Measurements from ENCODE around the gene PDE6H.

PDE6H gene

DNA sequence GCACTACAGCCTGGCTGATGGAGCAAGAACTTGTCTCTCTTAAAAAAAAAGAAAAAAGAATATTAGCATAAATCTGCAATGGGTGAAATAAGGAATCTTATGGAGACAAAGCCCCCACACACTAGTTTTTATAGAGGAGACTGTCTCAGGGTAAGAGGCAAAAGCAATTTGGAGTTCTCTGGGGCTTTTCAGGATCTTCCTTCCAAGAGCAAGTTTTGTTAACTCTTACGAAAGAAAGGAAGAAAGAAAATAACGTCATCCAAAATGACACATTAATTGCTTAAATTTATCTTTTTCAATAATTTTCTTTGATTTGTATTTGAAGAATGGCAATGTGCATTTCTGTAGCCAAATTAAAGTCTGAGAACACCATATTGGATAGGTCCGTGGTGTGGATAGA lies 3.8 kb downstream of the PDE6H start:
- DNase-seq, result no peak

DNA sequence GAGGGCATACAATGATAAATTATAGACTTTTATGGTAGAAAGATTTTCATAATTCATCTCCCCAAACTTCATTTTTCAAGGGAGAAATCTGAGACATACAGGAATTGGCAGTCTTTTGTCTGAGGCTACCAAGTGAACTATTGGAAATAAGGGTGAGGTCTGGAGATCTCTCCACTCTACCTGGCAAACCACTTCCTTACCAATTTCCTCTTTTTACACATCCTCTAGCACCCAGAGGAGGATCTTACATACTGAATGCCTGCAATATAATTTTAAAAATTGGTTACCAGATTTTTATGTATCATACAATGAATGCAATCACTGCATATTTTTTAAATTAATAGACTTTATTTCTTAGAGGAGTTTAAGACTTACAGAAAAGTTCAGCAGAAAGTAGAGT lies 6.6 kb downstream of the PDE6H start:
- DNase-seq, result no peak

DNA sequence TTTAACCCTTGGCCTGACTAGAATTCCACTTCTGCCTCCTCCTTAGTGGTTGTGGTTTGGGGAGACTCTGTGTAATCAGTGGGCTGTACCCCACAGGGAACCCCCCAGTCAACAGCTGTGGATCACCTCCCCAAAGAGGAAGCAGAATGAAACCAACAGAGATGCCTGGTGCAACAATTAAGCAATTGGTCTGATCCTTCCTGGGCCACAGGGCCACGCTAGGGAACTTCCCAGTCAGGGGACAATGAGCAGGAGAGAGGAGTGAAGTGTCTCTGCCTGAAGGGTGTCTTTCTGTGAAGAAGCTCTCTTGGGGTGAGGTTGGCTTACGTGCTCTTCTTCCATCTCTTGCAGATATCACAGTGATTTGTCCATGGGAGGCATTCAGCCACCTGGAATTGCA lies 8.2 kb downstream of the PDE6H start:
- DNase-seq, result no peak

DNA sequence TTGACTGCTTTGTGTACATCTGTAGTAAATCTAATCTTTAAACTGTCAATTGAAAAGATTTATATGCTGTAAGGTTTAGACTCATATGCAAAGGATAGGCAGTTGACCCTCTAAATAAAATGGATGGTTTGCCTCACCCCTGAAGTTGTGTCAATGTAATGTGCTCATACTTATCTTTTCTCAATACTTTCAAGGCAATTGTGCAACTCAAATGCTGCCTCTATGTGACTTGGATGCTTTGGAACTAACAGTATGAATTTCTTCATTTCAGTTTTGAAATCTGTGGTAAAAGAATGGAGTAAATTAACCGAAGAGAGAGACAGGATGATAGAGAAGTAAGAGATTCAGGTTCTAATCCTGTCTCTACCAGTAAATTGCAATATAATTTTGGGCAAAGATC lies 9.7 kb downstream of the PDE6H start:
- no peak for DNase-seq

DNA sequence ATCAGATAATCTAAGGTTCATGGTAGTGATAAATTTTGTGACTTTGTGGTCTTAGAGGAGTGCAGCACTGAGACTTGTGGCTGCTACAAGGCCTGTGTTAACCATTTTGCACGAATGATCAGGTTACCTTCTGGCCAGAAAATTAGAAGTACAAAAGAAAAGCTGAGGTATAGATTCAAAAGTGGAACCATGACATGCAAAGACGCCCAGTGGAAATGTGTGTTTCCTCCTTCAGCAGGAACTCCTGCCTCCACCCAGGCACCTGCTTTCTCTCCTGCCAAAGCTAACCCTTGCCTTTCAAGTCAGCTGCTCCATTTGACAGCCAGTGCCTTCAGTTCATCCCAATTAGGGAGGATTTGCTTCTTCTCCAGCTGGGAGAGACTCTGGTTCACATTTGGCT lies 10.1 kb downstream of the PDE6H start:
- DNase-seq, result no peak

DNA sequence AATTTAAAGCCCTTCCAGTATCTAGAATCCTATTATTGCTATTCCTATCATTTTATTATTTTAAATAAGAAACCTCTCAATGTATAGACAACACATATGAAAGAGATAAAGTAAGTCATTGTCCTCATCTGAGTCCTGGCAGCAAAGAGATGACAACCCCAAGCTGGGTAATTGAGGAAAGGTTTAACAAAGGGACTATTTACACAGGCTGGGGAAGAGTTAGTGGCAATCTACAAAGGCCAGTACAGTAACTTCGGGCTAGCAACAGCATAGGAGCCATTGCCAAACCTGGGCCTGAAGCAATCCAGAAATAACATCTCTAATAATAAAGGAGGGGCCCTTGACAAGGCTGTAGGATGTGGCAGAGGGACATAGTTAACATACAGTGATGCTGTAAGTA lies 11.2 kb downstream of the PDE6H start:
- no peak for DNase-seq

DNA sequence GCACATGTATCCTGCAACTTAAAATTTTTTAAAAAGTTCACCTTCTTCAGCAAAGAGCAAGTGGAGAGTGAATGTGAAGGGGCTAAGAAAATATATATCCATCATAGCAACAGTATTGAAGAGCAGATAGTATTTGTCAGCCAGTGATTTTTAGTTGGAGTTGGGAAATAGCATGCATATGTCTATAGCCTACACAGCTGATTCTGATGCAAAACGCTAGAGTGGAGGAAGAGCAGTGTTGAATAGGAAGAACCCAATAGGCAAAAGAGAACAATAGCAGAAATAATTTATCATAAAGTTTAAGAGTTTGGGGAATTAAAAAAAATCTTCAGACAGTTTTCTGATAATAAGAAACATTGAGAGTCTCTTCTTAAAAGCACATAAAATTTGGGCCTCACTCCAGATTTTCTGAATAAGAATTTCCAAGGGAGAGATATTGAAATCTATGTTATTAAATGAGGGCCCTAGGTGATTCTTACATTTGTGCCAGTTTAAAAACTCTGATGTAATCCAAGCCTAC lies 12.0 kb downstream of the PDE6H start:
- no peak for DNase-seq

DNA sequence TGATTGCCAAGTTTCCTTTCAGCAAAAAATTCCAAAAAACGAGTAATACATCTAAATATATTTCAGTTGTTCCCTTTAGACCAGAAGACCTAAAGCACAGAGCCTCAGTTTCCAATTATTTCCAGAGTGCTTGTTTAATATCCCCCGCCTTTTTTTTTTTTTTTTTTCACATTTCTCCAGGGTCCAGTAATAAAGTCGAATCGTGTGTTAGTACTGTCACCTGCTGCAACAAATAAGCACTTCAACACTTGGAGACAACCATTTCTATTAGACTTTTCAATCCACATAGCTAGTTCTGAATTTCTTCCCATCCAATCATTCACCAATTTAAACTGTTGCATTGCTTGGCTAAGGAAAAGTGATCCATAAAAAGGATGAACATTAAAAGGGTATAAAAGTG lies 13.6 kb downstream of the PDE6H start:
- DNase-seq, result no peak

DNA sequence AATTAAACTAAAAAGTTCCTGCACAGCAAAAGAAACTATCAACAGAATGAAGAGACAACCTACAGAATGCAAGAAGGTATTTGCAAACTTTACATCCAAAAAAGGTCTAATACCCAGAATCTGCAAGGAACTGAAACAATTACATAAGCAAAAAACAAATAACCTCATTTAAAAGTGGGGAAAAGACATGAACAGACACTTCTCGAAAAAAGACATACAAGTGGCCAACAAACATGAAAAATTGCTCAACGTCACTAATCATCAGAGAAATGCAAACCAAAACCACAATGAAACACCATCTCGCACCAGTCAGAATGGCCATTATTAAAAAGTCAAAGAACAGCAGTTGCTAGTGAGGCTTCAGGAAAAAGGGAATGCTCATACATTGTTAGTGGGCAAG lies 15.2 kb downstream of the PDE6H start:
- DNase-seq, result no peak

DNA sequence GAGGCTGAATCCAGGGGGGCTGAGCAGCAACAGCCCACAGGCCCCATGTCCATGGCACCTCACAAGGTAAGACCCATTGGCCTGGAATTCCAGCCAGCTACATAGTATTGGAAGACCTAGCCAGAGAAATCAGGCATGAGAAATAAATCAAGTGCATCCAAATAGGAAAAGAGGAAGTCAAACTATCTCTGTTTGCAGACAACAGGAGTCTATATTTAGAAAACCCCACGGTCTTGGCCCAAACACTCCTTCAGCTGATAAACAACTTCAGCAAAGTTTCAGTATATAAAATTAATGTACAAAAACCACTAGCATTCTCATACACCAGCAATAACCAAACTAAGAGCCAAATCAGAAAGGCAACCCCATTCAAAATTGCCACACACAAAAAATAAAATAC lies 16.9 kb downstream of the PDE6H start:
- no peak for DNase-seq

DNA sequence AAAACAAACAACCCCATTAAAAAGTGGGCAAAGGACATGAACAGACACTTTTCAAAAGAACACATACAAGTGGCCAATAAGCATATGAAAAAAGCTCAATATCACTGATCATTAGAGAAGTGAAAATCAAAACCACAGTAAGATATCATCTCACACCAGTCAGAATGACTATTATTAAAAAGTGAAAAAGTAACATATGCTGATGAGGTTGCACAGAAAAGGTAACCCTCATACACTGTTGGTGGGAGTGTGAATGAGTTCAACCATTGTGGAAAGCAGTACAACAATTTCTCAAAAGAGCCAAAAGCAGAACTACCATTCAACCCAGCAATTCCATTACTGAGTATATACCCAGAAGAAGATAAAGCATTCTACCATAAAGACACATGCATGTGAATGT lies 18.2 kb downstream of the PDE6H start:
- DNase-seq, result no peak

DNA sequence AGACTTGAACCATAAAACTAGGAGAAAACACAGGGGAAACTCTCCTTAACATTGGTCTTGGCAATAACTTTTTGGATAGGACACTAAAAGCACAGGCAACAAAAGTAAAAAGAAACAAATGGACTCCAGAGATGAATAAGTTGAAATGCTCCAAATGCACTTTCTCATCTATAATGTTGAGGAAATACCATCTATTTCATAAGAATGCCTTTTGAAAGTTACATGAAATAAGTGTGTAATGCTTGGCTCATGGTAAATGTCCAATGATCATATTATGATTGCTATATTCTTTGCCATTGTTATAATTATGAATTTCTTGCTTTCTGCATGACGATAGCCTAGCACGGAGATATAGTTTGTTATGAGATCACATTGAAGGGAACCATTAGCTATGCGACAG lies 19.8 kb downstream of the PDE6H start:
- no peak for DNase-seq

DNA sequence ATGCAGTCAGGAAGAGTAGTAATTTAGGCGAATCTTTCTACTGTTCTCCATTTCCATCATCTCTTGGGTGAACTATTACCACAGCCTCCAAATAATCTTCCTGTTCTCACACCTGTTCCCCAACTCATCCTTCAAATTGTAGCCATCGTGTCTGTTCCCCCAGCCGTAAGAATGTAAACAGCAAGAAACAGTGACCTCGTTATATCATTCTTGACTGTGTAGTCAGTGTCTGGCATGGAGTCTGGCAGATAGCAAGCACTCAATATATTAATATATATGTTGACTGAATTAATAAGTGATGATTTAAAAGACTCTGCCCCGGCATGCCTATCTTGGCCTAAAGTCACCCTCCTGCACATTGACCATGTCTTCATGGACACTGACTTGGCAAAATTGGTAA lies 20.3 kb downstream of the PDE6H start:
- no peak for DNase-seq

DNA sequence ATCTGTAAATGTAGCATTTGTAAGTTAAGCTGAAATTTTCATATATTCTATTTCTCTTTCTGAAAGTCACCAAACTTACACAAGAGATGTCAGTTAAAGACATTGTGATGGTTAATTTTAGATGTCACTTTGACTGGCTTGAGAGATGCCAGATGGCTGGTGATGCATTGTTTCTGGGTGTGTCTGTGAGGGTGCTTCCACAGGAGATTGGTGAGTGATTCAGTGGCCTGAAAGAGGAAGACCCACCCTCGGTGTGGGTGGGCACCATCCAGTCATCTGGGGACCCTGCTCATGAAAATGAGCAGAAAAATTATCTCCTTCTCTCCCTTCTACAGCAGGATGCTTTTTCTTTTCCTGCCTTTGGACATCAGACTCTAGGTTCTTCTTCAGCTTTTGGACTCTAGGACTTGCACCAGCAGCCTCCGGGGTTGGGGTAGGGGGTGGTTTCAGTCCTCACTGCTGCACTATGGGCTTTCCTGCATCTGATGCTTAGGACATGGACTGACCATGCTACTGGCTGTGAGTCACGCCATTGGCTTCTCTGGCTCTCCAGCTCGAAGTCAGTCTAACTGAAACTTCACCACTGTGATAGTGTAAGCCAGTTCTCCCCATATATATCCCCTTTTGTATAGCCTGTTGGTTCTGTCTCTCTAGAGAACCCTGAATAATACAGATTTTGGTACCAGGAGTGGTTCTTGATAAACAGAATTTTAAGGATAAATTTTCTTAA lies 20.9 kb downstream of the PDE6H start:
- no peak for DNase-seq

DNA sequence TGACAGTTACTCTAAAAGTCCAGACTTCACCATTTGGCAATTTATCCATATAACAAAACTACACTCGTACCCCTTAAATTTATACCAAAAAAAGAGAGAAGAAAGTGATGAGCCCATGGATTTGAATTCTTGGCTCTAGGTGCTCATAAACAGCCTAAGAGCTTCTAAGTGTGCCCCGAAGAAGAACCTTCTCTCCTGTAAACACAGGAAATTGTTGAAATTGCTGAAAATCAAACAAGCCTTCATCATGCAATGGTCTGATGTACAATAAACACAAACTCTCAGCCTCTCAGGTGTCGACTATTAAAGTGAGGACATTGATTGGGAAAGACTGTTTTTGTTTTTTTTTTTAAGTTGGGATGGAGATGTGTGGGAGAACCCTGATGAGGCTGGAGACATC lies 21.8 kb downstream of the PDE6H start:
- no peak for DNase-seq

DNA sequence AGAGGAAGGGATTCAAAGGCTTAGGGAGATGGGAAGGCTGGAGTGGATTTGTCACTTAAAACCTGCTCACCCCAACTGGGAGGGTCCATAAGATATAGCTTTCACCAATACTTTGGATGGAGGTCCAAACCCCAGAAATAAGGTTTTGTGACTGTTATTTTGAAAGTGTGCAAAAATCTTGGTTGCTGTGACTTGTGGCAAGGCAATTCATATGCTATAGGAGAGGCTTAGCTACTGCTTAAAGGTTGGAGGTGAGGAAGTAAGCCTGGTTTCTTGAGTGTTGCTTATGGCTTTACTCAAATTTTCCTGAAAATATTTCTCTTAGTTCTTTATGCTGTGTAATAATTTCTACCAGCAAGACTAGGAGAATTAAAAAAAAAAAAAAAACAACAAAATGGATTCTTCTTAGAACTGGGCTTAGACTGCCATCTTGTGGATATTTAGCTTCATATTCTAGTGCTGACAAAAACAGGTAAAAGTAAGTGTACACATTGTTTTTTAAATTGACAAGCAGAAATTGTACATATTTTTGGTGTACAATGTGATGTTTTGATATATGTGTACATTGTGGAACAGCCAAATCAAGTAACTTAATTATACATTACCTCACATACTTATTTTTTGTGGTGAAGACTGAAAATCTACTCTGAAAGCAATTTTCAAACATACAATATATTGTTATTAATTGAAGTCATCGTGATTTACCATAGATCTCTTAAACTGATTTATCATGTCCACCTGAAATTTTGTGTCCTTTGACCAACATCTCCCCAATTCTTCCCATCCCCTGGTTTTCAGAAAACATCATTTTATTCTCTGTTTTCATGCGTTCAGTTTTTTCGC lies 23.0 kb downstream of the PDE6H start:
- no peak for DNase-seq

DNA sequence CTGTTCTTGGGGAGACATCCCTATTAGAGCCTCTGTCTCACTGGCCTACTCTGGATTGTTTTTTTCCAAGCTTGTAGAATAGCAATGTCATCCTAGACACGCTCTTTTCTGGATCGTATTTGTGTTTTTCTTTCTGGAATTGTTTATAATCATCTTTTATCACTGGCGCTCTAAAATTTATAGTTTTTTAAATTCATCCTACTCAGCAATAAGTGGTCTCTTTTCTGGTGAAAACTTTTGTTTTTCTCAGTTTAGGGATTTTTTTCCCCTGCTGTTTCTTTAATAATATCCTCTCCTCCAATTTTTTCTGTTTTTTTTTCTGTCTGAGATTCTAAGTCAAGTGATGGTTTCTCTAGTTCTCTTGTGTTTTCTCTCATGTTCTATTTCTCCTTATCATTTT lies 25.2 kb downstream of the PDE6H start:
- DNase-seq, result no peak

DNA sequence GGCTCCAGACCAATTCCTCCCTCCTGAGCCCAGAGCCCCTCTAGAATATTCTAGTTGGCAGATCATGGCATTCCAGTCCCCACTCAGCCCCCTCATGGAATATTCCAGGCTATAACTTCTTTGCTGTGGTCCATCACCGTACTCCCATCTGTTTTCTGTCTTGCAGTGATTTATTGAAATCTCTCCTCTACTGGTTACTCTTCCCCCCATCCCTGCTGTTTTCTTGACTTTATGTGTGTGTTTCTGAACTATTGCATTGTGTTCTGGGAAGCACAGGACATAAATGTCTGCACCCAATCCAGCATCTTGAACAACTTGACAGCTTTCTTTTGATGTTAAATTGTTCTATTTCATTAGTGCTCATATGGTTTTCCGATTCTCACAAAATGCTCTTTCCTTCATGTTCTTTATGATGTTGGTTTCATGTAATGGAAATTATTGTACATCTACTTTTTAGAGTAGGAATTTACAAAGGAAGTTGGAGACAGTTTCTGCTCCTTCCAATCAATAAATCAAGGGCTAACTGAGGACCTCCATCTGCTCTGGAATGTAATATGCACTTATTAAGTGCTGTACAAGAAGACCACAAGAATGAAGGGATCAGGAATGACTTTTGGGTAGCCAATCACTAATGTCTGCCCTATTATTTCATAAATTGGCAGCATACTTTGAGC lies 26.3 kb downstream of the PDE6H start:
- DNase-seq, result no peak

DNA sequence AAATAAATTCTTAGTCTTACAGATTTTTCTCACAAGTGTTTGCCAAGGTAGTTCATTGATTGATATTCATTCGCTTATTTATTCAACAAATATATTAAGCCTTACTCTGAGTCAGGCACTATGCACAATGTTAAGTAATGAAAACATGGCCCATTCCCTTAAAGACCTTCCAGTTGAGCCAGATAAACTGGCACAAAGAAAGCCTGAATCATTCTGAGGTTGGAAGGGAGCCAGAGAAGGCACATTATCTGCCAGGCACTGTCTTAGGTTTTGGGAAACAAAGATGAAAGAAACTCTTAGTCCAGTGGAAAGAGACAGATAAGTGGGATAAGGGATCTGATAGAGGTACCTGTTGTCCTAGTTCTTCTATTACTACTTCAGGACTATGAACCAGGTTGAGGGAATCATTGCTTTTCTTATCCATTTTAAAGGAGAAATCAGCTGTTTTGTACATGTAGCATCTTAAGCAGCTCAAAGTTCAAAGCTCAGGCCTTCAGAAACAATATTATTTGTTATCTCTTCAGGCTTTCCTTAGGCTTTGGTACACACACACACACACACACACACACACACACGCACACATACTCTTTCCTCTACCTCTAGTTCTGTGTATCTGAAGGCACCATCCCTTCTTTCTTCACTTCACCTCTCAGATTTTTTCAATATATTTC lies 27.0 kb downstream of the PDE6H start:
- DNase-seq, result no peak

DNA sequence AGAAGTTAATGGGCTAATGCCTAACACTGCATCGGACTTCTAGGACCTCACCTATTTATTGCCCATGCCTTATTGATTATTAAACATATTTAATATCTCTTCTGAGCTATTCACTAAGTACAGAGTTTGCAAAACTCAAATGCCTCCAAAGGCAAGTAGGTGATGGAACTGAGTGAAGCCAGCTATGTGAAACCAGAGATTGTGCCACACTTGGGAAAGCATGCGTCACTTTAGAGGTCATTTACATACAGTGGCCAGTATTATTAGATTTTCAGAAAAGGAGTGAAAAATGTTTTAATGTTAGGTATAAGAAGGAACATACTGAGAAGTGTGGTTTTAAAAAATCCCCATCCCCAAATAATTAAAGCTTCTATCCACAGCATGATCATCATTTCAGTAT lies 27.7 kb downstream of the PDE6H start:
- no peak for DNase-seq

DNA sequence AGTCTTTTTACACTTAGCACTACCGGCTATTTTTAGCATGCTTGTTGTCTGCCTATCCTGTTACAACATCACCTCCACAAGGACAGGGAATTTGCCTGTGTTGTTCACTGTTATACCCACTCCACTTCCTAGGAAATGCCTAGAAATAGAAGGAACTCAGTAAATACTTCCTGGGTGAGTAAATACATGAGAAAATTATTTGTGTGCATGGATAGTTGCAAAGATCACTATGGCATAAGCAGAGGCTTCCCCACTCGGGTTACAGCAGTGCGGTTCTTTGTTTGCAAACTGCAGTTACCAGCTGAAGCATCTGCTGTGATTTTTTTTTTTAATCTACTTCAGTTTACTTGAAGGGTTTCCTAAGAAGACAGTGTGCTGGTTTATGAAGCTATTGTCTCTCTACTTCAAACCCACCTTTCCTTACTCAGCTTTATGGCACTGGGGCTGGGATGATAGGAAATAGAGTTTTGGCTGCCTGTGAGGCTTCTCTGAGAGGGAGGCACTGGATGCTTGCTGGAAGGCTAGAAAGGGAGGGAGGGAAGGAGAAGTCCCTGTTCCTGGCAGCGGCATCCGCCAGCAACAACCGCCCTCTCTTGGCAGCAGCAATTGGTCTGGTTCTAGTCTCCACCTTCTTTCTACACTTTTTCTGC lies 29.0 kb downstream of the PDE6H start:
- DNase-seq, result no peak

DNA sequence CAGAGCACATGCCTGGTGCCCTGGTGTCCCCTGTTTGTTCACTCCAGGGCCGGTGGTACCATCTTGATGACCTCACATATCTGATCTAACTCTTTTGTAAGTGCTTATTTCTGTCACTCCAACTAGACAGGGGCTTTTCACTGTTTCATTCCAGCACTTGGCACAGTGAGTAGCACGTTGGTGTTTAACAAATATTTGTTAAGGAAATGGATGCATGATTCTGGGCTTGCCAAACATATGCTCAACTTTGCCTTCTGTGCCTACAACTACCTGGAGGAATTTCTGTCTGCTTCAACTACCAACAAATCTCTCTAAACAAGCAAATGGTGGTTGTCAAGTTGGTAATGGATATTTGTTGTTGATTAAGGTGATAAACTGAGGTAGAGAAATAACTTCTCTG lies 31.6 kb downstream of the PDE6H start:
- DNase-seq, result no peak

DNA sequence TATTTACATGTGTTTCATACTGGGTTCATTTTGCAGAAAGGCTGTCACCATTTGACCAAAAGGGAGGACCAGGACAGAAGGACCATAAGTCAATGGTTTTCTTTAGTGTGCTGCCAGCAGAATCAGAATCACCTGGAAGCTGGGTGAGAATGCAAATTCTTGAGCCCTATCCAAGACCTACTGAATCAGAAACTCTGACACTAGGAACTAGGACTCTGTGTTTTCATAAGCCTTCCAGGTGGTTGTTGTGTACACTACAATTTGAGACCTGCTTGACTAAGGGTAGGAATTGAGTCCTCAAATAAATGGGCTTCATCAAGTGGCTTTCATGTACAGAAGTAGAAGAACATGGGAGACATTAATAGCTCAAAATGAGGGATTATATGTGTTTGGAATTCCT lies 32.2 kb downstream of the PDE6H start:
- no peak for DNase-seq
